NCI-H187 (cell line): Measurements from ENCODE around the gene ZACN.
"Not testable (repeated sequence)": the region's sequence is repeated elsewhere in the genome, so short reads cannot be mapped to it uniquely, and the experiment has no call there.

Experiments
- DNase-seq, 2 experiments: peaks; one replicate each; lab custom pipeline; 2025; lab: John Stamatoyannopoulos, UW

Gene ZACN

DNA sequence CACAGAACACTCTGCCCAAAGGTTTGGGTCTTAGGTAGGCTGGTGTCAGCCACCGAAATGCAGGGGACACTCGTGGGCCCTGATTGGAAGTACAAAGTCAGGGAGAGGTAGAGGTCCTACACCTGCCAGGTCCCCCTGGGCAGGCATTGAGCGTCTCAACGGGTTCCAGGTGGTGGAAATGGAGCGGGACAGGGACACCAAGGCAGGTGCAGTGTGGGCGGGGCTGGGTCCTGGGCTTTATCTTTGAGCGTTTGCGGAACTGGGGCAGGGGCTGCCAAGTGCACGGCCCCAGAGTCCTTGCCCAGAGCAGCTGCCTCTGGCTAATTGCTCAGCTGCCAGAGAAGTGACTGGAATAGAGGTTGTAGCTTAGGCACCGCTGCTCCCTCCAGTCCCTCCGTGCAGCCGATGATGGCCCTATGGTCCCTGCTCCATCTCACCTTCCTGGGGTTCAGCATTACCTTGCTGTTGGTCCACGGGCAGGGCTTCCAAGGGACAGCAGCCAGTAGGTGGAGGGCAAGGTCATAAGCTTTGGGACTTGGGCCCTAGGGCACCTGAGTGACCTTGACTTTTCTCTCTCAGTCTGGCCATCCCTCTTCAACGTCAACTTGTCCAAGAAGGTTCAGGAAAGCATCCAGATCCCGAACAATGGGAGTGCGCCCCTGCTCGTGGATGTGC lies at the start of gene ZACN:
Gene ZACN, plus strand, starts transcription at position 323 of the 675 bp plus-strand sequence. Its CDS starts 83 bp downstream, at position 406.
- peak; percentile 62 to 83 for DNase-seq

- no peak for DNase-seq
These were observed 46.8 kb upstream of the ZACN start for GRCh38 chr17:76032073-76032779.

- no peak for DNase-seq
These were observed 46.2 kb upstream of the ZACN start for GRCh38 chr17:76032780-76033108.

GRCh38 chr17:76033139-76033538 lies 45.8 kb upstream of the ZACN start:
- DNase-seq, result no peak

DNA sequence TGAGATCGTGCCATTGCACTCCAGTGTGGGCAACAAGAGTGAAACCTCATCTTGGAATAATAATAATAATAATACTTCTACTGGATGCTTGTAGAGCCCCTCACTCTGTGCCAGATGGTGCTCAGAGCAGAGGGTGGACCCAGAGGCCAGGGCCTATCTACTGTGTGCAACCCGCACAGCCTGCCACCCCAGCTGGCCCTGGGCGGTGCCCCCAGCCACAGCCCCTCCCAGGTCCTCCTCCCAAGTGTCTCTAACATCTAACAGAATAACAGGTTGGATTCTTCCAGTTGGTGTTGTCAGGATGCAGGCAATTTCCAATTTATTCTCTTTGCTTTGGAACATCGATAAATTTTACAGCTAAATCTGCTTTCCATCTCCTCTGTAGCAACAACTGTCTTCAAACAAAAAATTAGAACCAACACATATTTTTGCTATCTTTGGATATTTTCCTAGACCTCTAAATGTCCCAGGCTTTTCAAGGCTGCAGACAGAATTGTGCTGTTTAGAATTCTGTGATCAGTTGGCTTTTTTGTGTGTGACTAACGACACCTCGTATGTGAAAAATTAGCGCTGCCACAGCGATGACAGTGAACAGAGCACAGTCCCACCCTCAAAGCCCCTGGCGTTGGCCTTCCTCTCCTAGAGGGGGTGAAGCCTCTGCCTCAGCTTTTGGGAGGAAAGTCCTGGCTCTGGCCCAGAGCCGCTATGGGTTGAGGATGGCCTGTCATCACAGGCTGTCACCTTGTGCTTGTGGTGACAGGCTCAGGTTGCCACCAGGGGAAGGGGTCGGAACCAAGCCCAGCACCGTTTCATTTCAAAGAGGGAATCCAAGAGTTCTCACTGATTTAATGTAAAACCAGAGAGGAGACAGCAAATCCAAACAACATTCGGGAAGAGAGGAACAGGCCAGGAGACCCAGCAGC lies 44.3 kb upstream of the ZACN start:
- no peak for DNase-seq

DNA sequence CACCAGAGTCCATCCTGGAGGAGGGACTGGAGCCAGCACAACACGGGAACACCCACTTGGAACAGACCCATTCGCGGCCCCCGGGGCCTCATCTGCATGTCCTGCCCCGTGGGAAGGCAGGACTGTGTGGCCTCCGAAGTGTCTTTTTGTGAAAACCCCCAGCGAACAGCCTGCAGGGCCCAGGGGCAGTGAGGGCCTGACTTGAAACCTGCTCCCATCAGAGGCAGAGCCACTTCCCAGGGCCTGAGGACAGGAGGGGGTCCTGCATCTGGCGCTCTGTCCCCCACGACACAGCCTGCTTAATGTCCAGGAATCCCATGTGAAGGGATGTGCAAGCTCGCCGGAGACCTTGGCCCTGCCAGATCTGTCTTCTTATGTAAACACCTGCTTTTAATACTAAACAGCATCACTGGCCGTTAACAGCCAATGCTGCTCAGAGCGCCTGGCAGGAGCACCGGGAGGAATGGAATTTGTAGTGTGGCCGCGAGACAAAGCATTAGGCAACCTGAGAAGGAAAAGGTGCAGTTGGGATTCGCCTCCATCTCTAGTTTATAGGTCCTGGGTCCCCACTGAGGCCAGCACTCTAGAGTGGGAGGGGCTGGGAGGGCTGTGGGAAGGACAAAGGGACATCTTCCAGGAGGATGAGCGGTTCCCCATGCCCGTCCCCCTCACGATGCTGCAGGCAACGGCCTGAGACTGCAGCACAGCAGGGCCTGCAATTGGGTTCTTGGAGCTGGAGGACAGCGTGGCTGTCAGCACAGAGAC lies 42.3 kb upstream of the ZACN start:
- no peak for DNase-seq

DNA sequence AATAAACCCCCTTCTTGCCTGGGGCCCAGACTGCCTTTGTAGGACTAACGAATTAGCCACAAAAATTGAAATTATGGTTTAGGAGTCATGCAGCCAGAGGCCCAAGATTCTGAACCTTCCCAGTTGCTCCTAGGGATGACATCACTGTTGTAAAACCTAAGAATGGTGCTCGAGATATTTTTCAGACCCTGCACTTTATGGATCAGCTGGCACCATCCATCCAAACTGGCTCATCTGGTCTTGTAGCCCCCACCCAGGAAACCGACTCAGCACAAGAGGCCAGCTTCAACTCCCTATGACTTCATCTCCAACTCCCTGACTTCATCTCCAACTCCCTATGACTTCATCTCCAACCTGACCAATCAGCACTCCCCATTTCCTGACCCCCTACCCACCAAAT lies 40.9 kb upstream of the ZACN start:
- no peak for DNase-seq

- no peak for DNase-seq
These were observed 39.9 kb upstream of the ZACN start for GRCh38 chr17:76039121-76039520.

DNA sequence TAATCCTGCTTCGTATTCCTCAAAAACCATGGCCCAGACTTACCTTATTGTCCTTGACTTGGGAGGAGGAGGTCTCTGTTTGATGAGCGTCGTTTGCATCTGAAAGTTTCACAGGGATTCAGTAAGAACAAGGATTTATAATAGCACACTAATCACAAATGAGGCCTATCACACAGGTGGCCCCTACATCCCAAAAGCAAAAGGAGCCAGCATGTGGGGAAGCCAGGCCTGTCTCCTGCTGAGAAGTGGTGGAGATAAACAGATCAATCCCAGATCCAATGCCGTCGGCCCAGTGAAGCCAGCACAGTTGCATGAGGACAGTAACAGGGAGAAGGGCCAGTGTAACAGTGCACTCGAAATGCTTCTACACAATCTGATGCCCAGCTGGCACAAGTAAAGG lies 38.6 kb upstream of the ZACN start:
- DNase-seq, result no peak

DNA sequence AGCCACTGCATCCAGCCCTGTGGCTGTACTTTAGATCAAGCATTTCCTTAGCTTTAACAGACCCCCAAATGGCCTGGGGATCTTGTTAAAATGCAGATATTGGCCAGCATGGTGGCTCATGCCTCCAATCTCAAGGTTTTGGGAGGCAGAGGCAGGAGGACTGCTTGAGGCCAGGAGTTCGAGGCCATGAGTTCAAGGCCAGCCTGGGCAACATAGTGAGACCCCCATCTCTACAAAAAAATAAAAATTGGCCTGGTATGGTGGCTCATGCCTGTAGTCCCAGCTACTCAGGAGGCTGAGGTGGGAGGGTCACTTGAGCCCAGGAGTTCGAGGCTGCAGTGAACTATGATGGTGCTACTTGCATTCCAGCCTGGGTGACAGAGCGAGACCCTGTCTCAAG lies 36.1 kb upstream of the ZACN start:
- not testable (repeated sequence) for DNase-seq

DNA sequence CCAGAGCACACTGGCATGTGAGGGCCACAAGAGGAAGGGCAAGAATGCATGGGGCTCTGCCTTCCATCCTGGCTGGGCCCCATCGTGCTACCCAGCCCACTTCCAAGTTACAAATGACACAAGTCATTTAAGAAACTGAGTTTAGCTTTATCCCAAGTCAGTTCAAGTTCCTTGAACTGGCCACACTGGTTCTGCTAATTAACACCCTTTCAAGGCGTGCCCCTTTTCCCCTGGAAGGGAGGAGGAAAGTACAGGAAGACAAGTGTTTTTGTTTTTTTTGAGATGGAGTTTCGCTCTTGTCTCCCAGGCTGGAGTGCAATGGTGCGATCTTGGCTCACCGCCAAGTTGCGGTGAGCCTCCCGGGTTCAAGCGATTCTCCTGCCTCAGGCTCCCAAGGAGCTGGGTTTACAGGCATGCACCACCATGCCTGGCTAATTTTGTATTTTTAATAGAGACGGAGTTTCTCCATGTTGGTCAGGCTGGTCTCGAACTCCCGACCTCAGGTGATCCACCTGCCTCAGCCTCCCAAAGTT lies 34.4 kb upstream of the ZACN start:
- DNase-seq, result not testable (repeated sequence)

DNA sequence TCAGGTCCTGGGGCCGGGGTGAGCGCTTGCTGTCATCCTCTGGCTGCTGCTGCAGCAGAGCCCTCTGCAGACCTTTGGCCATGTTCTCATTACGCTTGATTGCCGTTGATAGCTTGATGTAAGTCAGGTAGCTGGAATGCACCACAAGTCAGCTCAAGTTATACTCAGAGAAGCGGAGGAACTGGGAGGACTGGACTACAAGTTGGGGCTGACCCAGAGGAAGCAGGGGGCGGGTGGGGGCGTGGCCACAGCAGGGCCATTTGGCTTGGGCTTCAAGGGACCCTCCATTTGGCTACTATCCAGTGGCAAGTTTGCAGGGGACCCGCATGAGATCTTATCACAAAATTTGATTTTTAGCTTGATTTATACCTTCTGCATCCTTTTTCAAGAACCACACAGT lies 32.9 kb upstream of the ZACN start:
- DNase-seq, result no peak

DNA sequence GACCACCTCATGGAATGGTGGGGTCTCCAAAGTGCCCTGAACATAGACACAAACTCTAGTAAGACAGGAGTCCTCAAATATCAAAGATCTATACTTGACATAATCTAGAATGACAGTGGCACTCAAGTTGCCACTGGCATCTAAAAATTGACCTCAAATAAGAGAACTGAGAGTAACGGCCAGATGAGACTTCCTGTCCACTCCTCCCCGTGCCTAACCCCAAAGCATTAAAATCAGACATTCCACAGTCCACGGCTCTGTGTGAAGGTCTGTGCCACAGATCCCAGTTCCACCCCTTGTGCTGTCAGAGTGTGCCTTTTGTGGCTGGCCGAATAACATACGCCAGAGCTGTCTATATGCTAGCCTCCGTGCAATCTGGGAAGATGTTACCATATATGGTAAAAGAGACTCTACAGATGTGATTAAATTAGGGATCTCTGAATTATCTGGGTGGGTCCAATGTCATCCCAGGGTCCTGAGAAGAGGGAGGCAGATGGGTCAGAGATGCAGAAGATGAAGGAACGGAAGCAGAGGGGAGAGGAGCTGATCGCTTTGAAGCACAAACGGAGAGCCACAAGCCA lies 30.9 kb upstream of the ZACN start:
- no peak for DNase-seq

GRCh38 chr17:76048711-76049110 lies 30.3 kb upstream of the ZACN start:
- DNase-seq, result no peak

- DNase-seq, result no peak
These were observed 29.7 kb upstream of the ZACN start for GRCh38 chr17:76049239-76049638.

GRCh38 chr17:76049836-76050537 lies 29.0 kb upstream of the ZACN start:
- no peak for DNase-seq

GRCh38 chr17:76050538-76051467 lies 28.2 kb upstream of the ZACN start:
- DNase-seq, result no peak

DNA sequence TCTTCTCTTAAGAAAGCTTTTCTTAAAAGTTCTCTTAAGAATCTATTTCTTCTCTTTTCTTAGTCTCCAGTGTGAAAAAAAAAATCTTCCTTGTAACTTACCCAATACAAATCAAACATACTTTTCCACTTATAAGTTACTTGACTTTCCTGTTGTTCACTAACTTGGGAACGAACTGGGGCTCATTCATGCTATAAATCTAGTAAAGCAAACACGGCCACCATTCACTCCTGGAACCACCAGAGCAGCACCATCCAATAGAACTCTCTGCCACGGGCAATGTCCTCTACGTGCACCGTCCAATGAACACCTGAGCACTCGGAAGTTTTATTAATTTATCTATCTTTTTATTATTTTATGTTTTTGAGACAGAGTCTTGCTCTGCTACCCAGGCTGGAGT lies 27.4 kb upstream of the ZACN start:
- DNase-seq, result no peak

- no peak for DNase-seq
These were observed 25.5 kb upstream of the ZACN start for GRCh38 chr17:76053246-76054111.
